ENCODE data around the gene TSTD2.
A peak's percentile ranks its signal among the peaks of the same experiment; 100 is the strongest.

TSTD2 gene

GRCh38 chr9:97632985-97633858 lies at the start of gene TSTD2, which contains the start of gene NCBP1:
TSTD2 (minus strand) TSS chr9:97633368; CDS start chr9:97627562, 5,806 bp downstream.
NCBP1 (plus strand) TSS chr9:97633821; CDS start chr9:97633882, 61 bp downstream.
- H3K4me3 ChIP-seq (ENCODE audit: low read depth, low read length) = peak within 1 kb of the TSS; percentile 70
- TF ChIP-seq, protein P1, sequence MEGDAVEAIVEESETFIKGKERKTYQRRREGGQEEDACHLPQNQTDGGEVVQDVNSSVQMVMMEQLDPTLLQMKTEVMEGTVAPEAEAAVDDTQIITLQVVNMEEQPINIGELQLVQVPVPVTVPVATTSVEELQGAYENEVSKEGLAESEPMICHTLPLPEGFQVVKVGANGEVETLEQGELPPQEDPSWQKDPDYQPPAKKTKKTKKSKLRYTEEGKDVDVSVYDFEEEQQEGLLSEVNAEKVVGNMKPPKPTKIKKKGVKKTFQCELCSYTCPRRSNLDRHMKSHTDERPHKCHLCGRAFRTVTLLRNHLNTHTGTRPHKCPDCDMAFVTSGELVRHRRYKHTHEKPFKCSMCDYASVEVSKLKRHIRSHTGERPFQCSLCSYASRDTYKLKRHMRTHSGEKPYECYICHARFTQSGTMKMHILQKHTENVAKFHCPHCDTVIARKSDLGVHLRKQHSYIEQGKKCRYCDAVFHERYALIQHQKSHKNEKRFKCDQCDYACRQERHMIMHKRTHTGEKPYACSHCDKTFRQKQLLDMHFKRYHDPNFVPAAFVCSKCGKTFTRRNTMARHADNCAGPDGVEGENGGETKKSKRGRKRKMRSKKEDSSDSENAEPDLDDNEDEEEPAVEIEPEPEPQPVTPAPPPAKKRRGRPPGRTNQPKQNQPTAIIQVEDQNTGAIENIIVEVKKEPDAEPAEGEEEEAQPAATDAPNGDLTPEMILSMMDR (IDR thresholded peaks at IDR 0.05; ENCODE audit: low read depth, low read length, missing control alignments) = no peak
- peak; percentile 92 for DNase-seq (ENCODE audit: low read depth)

GRCh38 chr9:97682242-97682641 lies 49.1 kb upstream of the TSTD2 start:
- TF ChIP-seq, protein P1 (IDR thresholded peaks at IDR 0.05; ENCODE audit: low read depth, low read length, missing control alignments) = no peak
- DNase-seq (ENCODE audit: low read depth) = no peak
- H3K4me3 ChIP-seq (ENCODE audit: low read depth, low read length) = no peak overlapping the region

DNA sequence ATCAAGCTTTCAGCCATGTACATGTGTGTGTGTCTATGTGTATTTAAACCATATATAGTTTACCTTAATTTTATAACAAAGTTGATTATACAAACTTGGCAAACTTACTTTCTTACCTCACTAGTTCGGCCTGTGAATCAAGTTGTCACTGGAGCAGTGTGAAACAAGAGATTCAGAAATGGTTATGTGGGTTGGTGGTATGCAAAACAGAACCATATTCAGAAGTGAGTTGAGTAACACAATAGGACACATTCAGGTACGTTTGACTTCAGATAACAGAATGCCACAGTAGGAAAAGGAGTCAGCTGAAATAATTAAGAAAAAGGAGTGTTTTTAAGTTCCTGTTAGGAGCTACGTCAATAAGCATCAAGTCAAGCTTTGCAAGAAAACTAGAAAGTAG lies 42.5 kb upstream of the TSTD2 start:
- H3K4me3 ChIP-seq (ENCODE audit: low read depth, low read length) = no peak overlapping the region
- no peak for DNase-seq (ENCODE audit: low read depth)
- TF ChIP-seq, protein P1 (IDR thresholded peaks at IDR 0.05; ENCODE audit: low read depth, low read length, missing control alignments) = no peak

GRCh38 chr9:97673922-97674321 lies 40.8 kb upstream of the TSTD2 start:
- H3K4me3 ChIP-seq (ENCODE audit: low read depth, low read length) = no peak overlapping the region
- DNase-seq (ENCODE audit: low read depth) = no peak
- TF ChIP-seq, protein P1 (IDR thresholded peaks at IDR 0.05; ENCODE audit: low read depth, low read length, missing control alignments) = no peak

DNA sequence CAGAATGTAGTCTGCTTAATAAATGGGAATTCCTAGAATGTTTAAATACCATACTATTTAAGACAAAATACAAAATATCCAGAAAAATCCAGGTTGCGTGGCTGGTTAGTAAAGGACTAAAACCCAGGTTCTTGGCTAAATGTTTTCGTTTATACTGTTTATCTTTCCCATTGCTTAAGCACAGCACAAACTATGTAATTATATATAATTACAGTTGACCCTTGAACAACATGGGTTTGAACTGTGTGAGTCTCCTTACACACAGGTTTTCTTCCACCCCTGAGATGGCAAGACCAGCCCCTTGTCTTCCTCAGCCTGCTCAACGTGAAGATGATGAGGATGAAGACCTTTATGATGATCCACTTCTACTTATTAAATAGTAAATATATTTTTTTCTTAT lies 39.2 kb upstream of the TSTD2 start:
- no peak overlapping the region for H3K4me3 ChIP-seq (ENCODE audit: low read depth, low read length)
- TF ChIP-seq, protein P1 (IDR thresholded peaks at IDR 0.05; ENCODE audit: low read depth, low read length, missing control alignments) = no peak
- DNase-seq (ENCODE audit: low read depth) = no peak

GRCh38 chr9:97670586-97670985 lies 37.4 kb upstream of the TSTD2 start:
- no peak overlapping the region for H3K4me3 ChIP-seq (ENCODE audit: low read depth, low read length)
- TF ChIP-seq, protein P1 (IDR thresholded peaks at IDR 0.05; ENCODE audit: low read depth, low read length, missing control alignments) = no peak
- DNase-seq (ENCODE audit: low read depth) = no peak
